ENCODE results near the gene OR12D1.

GRCh38 chr6:29414588-29414987, at the start of gene OR12D1:
- TF ChIP-seq, protein P1, sequence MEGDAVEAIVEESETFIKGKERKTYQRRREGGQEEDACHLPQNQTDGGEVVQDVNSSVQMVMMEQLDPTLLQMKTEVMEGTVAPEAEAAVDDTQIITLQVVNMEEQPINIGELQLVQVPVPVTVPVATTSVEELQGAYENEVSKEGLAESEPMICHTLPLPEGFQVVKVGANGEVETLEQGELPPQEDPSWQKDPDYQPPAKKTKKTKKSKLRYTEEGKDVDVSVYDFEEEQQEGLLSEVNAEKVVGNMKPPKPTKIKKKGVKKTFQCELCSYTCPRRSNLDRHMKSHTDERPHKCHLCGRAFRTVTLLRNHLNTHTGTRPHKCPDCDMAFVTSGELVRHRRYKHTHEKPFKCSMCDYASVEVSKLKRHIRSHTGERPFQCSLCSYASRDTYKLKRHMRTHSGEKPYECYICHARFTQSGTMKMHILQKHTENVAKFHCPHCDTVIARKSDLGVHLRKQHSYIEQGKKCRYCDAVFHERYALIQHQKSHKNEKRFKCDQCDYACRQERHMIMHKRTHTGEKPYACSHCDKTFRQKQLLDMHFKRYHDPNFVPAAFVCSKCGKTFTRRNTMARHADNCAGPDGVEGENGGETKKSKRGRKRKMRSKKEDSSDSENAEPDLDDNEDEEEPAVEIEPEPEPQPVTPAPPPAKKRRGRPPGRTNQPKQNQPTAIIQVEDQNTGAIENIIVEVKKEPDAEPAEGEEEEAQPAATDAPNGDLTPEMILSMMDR (IDR thresholded peaks at IDR 0.05; ENCODE audit: low read depth, low read length, poor library complexity, severe bottlenecking), result no peak
- TF ChIP-seq EZH2phosphoT487 (IDR thresholded peaks at IDR 0.05; ENCODE audit: borderline replicate concordance, low read length), result no peak
